ENCODE data around the gene OTOS.

The OTOS gene

GRCh38 chr2:240134956-240135520 is 5.4 kb downstream of the OTOS start:
- TF ChIP-seq CTCF (IDR thresholded peaks at IDR 0.05; ENCODE audit: control extremely low read depth, extremely low read depth, low read depth, missing control alignments) = no peak
- no peak for DNase-seq (ENCODE audit: extremely low spot score)
- CTCF ChIA-PET = interaction anchor here (1.3 kb wide), 2 partner anchors 9 to 15 kb away, joined by 3 to 7 read pairs; no protein-coding TSS in a partner anchor
- POLR2A ChIA-PET = no interaction called here

- ChIA-PET CTCF (interaction anchor here (1.0 to 1.3 kb wide), 3 partner anchors 9 to 17 kb away, joined by 3 to 7 read pairs (median 3); no protein-coding TSS in a partner anchor), POLR2A (no interaction called here)
- DNase-seq (ENCODE audit: extremely low spot score) = no peak
- no peak for TF ChIP-seq CTCF (IDR thresholded peaks at IDR 0.05; ENCODE audit: control extremely low read depth, extremely low read depth, low read depth, missing control alignments)
These were observed 6.0 kb downstream of the OTOS start for GRCh38 chr2:240134466-240134865.

GRCh38 chr2:240133401-240133800 is 7.1 kb downstream of the OTOS start:
- POLR2A ChIA-PET = no interaction called here
- DNase-seq (ENCODE audit: extremely low spot score) = no peak
- TF ChIP-seq CTCF (IDR thresholded peaks at IDR 0.05; ENCODE audit: control extremely low read depth, extremely low read depth, low read depth, missing control alignments) = no peak
- CTCF ChIA-PET = interaction anchor here (1.0 kb wide), 1 partner anchor 16 kb away, joined by 3 read pairs; no protein-coding TSS in a partner anchor

- DNase-seq (ENCODE audit: extremely low spot score) = no peak
- ChIA-PET CTCF (interaction anchor here (1.0 kb wide), 1 partner anchor 9 kb away, joined by 3 read pairs; no protein-coding TSS in a partner anchor), POLR2A (no interaction called here)
- no peak for TF ChIP-seq CTCF (IDR thresholded peaks at IDR 0.05; ENCODE audit: control extremely low read depth, extremely low read depth, low read depth, missing control alignments)
These were observed 7.8 kb downstream of the OTOS start for GRCh38 chr2:240132651-240132980.

GRCh38 chr2:240131941-240132650 is 8.4 kb downstream of the OTOS start:
- CTCF ChIA-PET = interaction anchor here (1.0 kb wide), 1 partner anchor 10 kb away, joined by 3 read pairs; no protein-coding TSS in a partner anchor
- TF ChIP-seq CTCF (IDR thresholded peaks at IDR 0.05; ENCODE audit: control extremely low read depth, extremely low read depth, low read depth, missing control alignments) = no peak
- POLR2A ChIA-PET = no interaction called here
- DNase-seq (ENCODE audit: extremely low spot score) = no peak

GRCh38 chr2:240131296-240131695 is 9.2 kb downstream of the OTOS start:
- no peak for DNase-seq (ENCODE audit: extremely low spot score)
- ChIA-PET CTCF (no interaction called here), POLR2A (no interaction called here)
- no peak for TF ChIP-seq CTCF (IDR thresholded peaks at IDR 0.05; ENCODE audit: control extremely low read depth, extremely low read depth, low read depth, missing control alignments)
